HG02884 (cell line): ENCODE measurements around the gene TEX101.

Source experiments
- ATAC-seq: cut with Tn5 transposase; IDR thresholded peaks from one replicate; pipeline ENCODE4 v1.9.1; 2021; ENCODE audit warnings: mild to moderate bottlenecking, moderate library complexity; ENCODE audit not compliant: unreplicated experiment

TEX101 gene

GRCh38 chr19:43445426-43445825, 30.7 kb downstream of the TEX101 start:
- ATAC-seq, result no peak

GRCh38 chr19:43446746-43447489, 32.2 kb downstream of the TEX101 start:
- ATAC-seq, result no peak

GRCh38 chr19:43447655-43448054, 33.0 kb downstream of the TEX101 start:
- no peak for ATAC-seq

GRCh38 chr19:43450545-43450997, 35.9 kb downstream of the TEX101 start:
- ATAC-seq, result no peak

GRCh38 chr19:43452582-43452981, 37.9 kb downstream of the TEX101 start:
- no peak for ATAC-seq

- no peak for ATAC-seq
These were observed 39.3 kb downstream of the TEX101 start for GRCh38 chr19:43454031-43454430.

GRCh38 chr19:43455321-43456113, 40.8 kb downstream of the TEX101 start:
- no peak for ATAC-seq

GRCh38 chr19:43457809-43458208, 43.1 kb downstream of the TEX101 start:
- no peak for ATAC-seq

- no peak for ATAC-seq
These were observed 45.8 kb downstream of the TEX101 start for GRCh38 chr19:43460362-43461016.

- ATAC-seq, result no peak
These were observed 46.6 kb downstream of the TEX101 start for GRCh38 chr19:43461303-43461702.

- no peak for ATAC-seq
These were observed 47.7 kb downstream of the TEX101 start for GRCh38 chr19:43462383-43462782.

GRCh38 chr19:43462785-43463380, 48.2 kb downstream of the TEX101 start:
- ATAC-seq, result no peak

- ATAC-seq, result peak; percentile 75
These were observed 48.9 kb downstream of the TEX101 start for GRCh38 chr19:43463381-43464133.

GRCh38 chr19:43464134-43464775, 49.6 kb downstream of the TEX101 start:
- ATAC-seq, result peak; percentile 29

GRCh38 chr19:43465468-43466120, 50.9 kb downstream of the TEX101 start, which contains the start of gene LYPD3:
Gene LYPD3 (minus strand): TSS chr19:43465608. CDS start chr19:43465571, 37 bp downstream.
- no peak for ATAC-seq

GRCh38 chr19:43466793-43467192, 52.1 kb downstream of the TEX101 start:
- no peak for ATAC-seq

- ATAC-seq, result no peak
These were observed 52.6 kb downstream of the TEX101 start for GRCh38 chr19:43467276-43467675.

- ATAC-seq, result no peak
These were observed 53.0 kb downstream of the TEX101 start for GRCh38 chr19:43467730-43468129.
